Measurements from ENCODE around the gene PLEKHA4. TPM values are rescaled to one million over a fixed set of nuclear protein-coding genes. Genes with fewer than 3 reads are reported as not detected.

The PLEKHA4 gene
- total and polyA plus RNA-seq, 2 experiments from 2014 or later: 12.2 to 12.3 TPM

DNA sequence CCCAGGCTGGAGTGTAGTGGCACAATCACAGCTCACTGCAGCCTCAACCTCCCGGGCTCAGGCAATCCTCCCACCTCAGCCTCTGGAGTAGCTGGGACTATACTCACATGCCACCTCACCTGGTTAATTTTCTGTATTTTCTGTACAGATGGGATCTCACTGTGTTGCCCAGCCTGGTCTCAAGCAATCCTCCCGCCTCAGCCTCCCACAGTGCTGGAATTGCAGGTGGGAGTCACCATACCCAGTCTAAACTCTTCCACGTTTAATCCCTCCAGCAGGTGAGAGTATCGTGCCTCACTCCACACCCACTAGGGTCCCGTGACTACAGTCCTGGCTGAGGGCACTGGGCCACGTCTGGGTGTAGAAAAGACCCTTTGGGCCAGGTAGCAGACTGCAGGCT is 74.1 kb downstream of the PLEKHA4 start:
- peak overlapping the region; percentile 95 for H3K4me3 Mint-ChIP-seq

More for the DNA sequence above, 74.1 kb downstream of the PLEKHA4 start:
- H3K4me3 ChIP-seq: no peak overlapping the region
- TF ChIP-seq, protein P1, sequence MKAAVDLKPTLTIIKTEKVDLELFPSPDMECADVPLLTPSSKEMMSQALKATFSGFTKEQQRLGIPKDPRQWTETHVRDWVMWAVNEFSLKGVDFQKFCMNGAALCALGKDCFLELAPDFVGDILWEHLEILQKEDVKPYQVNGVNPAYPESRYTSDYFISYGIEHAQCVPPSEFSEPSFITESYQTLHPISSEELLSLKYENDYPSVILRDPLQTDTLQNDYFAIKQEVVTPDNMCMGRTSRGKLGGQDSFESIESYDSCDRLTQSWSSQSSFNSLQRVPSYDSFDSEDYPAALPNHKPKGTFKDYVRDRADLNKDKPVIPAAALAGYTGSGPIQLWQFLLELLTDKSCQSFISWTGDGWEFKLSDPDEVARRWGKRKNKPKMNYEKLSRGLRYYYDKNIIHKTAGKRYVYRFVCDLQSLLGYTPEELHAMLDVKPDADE (IDR thresholded peaks at IDR 0.05): no peak
- TF ChIP-seq ZNF114 (CRISPR knock-in tag; IDR thresholded peaks at IDR 0.05) (no peak), JUNB (IDR thresholded peaks at IDR 0.05; ENCODE audit: unreplicated experiment) (no peak), POLR2AphosphoS5 (IDR thresholded peaks at IDR 0.05; ENCODE audit: low read depth) (no peak), NANOG (IDR thresholded peaks at IDR 0.05; ENCODE audit: borderline replicate concordance) (no peak), ZNF331 (CRISPR knock-in tag; IDR thresholded peaks at IDR 0.05; ENCODE audit: low read depth) (no peak), EZH2phosphoT487 (IDR thresholded peaks at IDR 0.05; ENCODE audit: unreplicated experiment) (no peak), EZH2 (IDR thresholded peaks at IDR 0.05; ENCODE audit: low read depth, unreplicated experiment) (no peak), ZNF462 (CRISPR knock-in tag; IDR thresholded peaks at IDR 0.05) (no peak), STAT1 (IDR thresholded peaks at IDR 0.05; ENCODE audit: unreplicated experiment) (no peak), CREB1 (CRISPR knock-in tag; IDR thresholded peaks at IDR 0.05; ENCODE audit: low read depth) (no peak)
- TF ChIP-seq, protein P2, sequence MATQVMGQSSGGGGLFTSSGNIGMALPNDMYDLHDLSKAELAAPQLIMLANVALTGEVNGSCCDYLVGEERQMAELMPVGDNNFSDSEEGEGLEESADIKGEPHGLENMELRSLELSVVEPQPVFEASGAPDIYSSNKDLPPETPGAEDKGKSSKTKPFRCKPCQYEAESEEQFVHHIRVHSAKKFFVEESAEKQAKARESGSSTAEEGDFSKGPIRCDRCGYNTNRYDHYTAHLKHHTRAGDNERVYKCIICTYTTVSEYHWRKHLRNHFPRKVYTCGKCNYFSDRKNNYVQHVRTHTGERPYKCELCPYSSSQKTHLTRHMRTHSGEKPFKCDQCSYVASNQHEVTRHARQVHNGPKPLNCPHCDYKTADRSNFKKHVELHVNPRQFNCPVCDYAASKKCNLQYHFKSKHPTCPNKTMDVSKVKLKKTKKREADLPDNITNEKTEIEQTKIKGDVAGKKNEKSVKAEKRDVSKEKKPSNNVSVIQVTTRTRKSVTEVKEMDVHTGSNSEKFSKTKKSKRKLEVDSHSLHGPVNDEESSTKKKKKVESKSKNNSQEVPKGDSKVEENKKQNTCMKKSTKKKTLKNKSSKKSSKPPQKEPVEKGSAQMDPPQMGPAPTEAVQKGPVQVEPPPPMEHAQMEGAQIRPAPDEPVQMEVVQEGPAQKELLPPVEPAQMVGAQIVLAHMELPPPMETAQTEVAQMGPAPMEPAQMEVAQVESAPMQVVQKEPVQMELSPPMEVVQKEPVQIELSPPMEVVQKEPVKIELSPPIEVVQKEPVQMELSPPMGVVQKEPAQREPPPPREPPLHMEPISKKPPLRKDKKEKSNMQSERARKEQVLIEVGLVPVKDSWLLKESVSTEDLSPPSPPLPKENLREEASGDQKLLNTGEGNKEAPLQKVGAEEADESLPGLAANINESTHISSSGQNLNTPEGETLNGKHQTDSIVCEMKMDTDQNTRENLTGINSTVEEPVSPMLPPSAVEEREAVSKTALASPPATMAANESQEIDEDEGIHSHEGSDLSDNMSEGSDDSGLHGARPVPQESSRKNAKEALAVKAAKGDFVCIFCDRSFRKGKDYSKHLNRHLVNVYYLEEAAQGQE (IDR thresholded peaks at IDR 0.05; ENCODE audit: unreplicated experiment): no peak
- TF ChIP-seq, protein P3, sequence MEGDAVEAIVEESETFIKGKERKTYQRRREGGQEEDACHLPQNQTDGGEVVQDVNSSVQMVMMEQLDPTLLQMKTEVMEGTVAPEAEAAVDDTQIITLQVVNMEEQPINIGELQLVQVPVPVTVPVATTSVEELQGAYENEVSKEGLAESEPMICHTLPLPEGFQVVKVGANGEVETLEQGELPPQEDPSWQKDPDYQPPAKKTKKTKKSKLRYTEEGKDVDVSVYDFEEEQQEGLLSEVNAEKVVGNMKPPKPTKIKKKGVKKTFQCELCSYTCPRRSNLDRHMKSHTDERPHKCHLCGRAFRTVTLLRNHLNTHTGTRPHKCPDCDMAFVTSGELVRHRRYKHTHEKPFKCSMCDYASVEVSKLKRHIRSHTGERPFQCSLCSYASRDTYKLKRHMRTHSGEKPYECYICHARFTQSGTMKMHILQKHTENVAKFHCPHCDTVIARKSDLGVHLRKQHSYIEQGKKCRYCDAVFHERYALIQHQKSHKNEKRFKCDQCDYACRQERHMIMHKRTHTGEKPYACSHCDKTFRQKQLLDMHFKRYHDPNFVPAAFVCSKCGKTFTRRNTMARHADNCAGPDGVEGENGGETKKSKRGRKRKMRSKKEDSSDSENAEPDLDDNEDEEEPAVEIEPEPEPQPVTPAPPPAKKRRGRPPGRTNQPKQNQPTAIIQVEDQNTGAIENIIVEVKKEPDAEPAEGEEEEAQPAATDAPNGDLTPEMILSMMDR (conservative IDR thresholded peaks at IDR 0.05; ENCODE audit: low read depth in 2 of 2): no peak
- no peaks in the 10 kb centered on the region for H3K36me3 ChIP-seq (ENCODE audit: insufficient read depth)
- H3K79me2 ChIP-seq (replicated peaks; ENCODE audit: insufficient read depth): no peaks in the 10 kb centered on the region
- no peak overlapping the region for H3K27ac ChIP-seq (ENCODE audit: low read depth)
- H3K9me3 Mint-ChIP-seq: no peaks in the 10 kb centered on the region
- H4K20me1 ChIP-seq (replicated peaks; ENCODE audit: insufficient read depth): no peaks in the 10 kb centered on the region
- peak overlapping the region; percentile 71; the same call in 1 of the 2 replicates for H3K4me2 ChIP-seq
- H3F3A ChIP-seq (replicated peaks; ENCODE audit: low read depth): peaks cover 5% of the 10 kb centered on the region; the same call in 1 of the 2 replicates
- ATAC-seq (no peak), DNase-seq (ENCODE audit: low spot score) (no peak)
- H3K27me3 ChIP-seq (ENCODE audit: insufficient read depth): no peaks in the 10 kb centered on the region
- no peak overlapping the region for H3K27ac Mint-ChIP-seq
- no peaks in the 10 kb centered on the region for H3K9me2 ChIP-seq (ENCODE audit: insufficient read depth)
- peaks cover 20% of the 10 kb centered on the region; the same call in 2 of the 3 replicates for H3K4me1 Mint-ChIP-seq
- H2AFZ ChIP-seq: no peak overlapping the region
- H3K36me3 Mint-ChIP-seq (ENCODE audit: low read depth): no peaks in the 10 kb centered on the region; the same call in 2 of the 3 replicates
- peaks cover 7% of the 10 kb centered on the region for H3K4me1 ChIP-seq (ENCODE audit: insufficient read depth)
- H3K27me3 Mint-ChIP-seq (ENCODE audit: insufficient read depth, low read depth, poor library complexity): peaks cover 12% of the 10 kb centered on the region
